ENCODE data around the gene TOMT.

- TF ChIP-seq EZH2 (IDR thresholded peaks at IDR 0.05; ENCODE audit: borderline replicate concordance), result no peak
- TF ChIP-seq, protein P1, sequence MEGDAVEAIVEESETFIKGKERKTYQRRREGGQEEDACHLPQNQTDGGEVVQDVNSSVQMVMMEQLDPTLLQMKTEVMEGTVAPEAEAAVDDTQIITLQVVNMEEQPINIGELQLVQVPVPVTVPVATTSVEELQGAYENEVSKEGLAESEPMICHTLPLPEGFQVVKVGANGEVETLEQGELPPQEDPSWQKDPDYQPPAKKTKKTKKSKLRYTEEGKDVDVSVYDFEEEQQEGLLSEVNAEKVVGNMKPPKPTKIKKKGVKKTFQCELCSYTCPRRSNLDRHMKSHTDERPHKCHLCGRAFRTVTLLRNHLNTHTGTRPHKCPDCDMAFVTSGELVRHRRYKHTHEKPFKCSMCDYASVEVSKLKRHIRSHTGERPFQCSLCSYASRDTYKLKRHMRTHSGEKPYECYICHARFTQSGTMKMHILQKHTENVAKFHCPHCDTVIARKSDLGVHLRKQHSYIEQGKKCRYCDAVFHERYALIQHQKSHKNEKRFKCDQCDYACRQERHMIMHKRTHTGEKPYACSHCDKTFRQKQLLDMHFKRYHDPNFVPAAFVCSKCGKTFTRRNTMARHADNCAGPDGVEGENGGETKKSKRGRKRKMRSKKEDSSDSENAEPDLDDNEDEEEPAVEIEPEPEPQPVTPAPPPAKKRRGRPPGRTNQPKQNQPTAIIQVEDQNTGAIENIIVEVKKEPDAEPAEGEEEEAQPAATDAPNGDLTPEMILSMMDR (IDR thresholded peaks at IDR 0.05; ENCODE audit: poor library complexity), result no peak
These were observed 5.8 kb downstream of the TOMT start for GRCh38 chr11:72111300-72112142.

Data from hepatocyte (in vitro differentiated cells).